ENCODE data around the gene EYA3.

The EYA3 gene

DNA sequence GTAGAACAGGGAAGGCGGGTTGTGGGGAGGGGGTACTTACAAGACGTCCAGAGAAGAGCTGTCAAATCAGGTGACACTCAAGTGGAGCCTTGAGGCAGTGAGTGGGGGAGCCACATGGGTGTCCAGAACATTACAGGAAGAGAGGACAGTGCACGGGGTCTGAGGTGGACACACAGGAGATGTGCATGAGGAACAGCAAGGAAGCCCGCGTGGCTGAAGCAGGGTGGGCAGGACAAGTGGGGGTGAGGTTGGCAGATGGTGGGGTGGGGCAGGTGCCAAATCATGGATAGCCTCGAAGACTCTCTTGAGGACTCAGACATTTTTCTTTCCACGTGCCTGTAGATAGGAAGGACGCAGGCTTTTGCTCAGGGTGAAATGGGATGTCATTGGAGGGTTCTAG is 152.7 kb downstream of the EYA3 start:
- no peak for DNase-seq

DNA sequence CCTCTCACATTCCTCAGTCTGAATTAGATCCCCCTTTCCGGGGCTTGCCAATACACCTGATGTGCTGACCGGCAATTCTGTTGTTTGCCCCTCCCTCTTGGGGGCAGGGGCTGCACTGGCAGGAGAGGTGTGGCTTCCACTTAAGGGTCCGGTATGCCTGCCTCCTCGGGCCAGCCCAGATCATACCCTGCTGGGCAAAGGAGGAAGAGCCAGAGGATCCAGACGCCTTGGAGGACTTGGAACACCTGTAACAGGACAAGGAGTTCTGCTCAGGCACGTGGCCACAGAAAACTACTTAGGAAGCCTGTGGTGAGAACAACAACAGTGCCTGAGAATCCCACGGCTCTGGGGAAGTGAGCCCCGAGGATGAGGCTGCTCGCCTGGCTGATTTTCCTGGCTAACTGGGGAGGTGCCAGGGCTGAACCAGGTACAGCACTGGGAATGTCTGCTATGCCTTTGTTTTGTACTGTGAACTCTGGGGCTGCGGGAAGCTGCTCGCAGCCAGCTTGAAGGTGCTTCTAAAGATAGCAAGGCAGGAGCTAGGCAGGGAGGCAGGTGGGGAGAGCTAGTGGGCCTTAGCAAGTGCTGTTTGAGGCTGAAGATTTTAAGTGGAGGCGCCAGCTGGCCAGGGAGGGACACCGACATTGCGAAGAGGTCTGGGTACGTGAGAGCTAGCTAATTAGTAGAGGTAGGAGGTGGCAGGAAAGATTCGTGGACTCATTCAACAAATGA is 153.4 kb downstream of the EYA3 start, which contains the start of gene SMPDL3B:
Gene SMPDL3B (plus strand): TSS at position 183 of the 732 bp plus-strand sequence. CDS start 184 bp downstream, at position 367.
- DNase-seq: no peak

DNA sequence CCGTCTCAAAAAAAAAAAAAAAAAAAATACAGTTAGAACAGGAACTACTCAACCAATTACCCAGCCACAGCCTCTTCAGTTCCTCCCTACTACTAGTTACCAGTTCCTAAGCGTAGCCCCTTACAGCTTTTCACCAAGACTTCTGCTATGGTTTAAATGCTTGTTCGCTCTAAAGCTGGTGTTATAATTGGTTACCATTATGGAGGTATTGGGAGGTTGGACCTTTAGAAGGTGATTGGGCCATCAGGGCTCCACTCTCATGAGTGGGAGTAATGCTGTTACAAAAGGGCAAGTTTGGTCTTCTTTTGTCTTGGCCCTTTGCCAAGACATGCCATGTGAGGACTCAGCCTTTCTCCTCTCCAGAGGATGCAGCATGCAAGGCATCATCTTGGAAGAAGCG is 156.7 kb downstream of the EYA3 start:
- no peak for DNase-seq

DNA sequence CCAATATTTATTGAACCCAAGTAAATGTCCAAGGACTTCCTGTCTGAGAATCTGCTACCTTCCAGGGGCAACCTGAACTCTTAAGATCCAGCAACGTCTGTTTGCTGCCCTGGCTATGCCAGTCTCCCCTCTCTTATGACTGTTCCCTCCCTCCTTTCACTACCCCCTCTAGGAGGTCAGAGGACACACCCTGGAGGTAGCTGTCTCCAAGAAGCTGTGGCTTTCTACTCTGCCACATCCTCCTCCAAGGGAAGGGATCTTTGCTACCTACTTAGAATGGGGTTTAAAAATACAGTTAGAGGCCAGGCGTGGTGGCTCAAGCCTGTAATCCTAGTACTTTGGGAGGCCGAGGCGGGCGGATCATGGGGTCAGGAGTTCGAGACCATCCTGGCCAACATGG is 157.2 kb downstream of the EYA3 start:
- no peak for DNase-seq

DNA sequence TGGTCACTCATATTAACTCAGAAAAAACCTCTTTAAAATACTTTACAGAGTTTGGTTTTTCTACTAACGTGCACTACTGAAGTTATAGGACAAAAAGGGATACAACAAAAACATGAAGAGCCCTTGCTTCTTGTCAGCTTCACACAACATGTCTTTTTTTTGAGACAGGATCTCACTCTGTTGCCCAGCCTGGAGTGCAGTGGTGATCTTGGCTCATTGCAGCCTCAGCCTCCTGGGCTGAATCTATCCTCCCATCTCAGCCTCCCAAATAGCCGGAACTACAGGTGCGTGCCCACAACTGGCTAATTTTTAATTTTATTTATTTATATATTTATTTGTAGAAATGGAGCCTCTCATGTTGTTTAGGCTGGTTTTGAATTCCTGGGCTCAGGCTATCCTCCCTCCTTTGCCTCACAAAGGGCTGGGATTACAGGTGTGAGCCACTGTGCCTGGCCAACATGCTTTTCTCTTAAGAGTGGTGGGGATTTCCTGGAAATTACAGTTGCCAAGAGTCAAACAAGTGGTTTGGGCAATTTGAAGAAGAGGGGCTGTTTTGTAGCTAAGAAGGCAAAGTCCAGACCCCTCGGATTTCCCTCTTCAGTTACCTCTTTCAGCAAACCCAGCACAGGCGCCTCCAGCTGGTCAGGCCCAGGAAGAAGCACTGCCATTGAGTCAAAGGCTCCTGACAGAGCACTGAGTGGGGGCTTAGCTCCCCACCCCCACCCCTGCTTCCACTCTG is 160.0 kb downstream of the EYA3 start:
- no peak for DNase-seq

DNA sequence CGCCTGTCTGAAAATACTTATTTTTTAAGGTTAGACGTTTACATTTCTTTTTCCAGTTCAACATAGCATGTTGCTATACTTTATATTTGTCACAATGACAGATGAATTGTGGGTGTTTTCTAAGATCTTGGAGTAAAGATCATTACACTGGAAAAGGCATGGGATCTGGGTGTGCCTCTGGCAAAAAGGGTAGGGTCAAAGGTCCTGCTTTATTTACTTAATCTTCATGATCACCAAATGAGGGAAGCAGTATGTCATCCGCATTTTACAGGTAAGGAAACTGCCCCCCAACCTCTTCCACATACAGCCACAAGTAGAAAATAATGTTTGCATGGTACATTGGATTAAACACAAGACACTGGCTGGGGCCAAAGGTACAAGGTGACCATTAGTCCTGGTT is 166.1 kb downstream of the EYA3 start:
- no peak for DNase-seq
